Osteocyte (in vitro differentiated cells): ENCODE measurements around the gene DGCR8. TPM values are rescaled to one million over a fixed set of nuclear protein-coding genes. Genes with fewer than 3 reads are reported as not detected.

Source experiments
- DNase-seq: peaks from one replicate; pipeline ENCODE4 v3.0.0; 2021; ENCODE audit warnings: mixed read lengths; ENCODE audit not compliant: unreplicated experiment; ENCODE audit errors: extremely low spot score
- H3K27ac Mint-ChIP-seq: one replicate; pipeline ENCODE4 v1.8.0; 2021; ENCODE audit warnings: mild to moderate bottlenecking, mixed read lengths; ENCODE audit not compliant: unreplicated experiment
- H3K27me3 Mint-ChIP-seq: one replicate; pipeline ENCODE4 v1.8.0; 2021; ENCODE audit warnings: mixed read lengths; ENCODE audit not compliant: unreplicated experiment
- H3K36me3 Mint-ChIP-seq: one replicate; pipeline ENCODE4 v1.8.0; 2021; ENCODE audit warnings: mixed read lengths; ENCODE audit not compliant: unreplicated experiment
- H3K4me1 Mint-ChIP-seq: one replicate; pipeline ENCODE4 v1.8.0; 2021; ENCODE audit warnings: mixed read lengths; ENCODE audit not compliant: unreplicated experiment
- H3K4me3 Mint-ChIP-seq: one replicate; pipeline ENCODE4 v1.8.0; 2021; ENCODE audit warnings: mild to moderate bottlenecking, moderate library complexity, mixed read lengths; ENCODE audit not compliant: unreplicated experiment
- H3K9me3 Mint-ChIP-seq: one replicate; pipeline ENCODE4 v1.8.0; 2021; ENCODE audit warnings: mixed read lengths; ENCODE audit not compliant: unreplicated experiment
- total RNA-seq: library from RNA; stranded (reverse); gene quantifications from 2 replicates; pipeline ENCODE4 v1.2.1, GENCODE V29; 2021
- TF ChIP-seq, protein P1 (sequence below): fragments of 200-600 bp; sonication (generic); IDR thresholded peaks from 2 replicates; pipeline ENCODE4 v1.5.0; 2021; ENCODE audit warnings: antibody characterized with exemption, mild to moderate bottlenecking, moderate library complexity

Gene DGCR8
- total RNA-seq, 1 donor from 2014 or later = 45.1 TPM

DNA sequence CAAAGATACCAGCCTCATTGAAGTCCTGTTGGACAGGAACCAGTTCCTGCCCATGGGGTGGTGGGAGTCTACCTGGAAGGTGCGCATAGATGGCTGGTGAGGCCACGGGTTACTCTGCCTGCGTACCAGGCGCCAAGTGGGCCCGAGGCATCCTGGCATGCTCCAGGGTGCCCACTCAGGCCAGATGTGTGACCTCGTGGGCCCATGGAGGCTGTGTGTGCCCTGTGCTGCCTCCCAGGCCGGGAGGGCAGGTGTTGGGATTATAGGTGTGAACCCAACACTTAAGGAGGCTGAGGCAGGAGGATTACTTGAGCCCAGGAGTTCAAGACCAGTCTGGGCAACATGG lies 36.1 kb upstream of the DGCR8 start:
- Mint-ChIP-seq H3K4me3 (no peak overlapping the region), H3K36me3 (peaks cover 28% of the 10 kb centered on the region)

DNA sequence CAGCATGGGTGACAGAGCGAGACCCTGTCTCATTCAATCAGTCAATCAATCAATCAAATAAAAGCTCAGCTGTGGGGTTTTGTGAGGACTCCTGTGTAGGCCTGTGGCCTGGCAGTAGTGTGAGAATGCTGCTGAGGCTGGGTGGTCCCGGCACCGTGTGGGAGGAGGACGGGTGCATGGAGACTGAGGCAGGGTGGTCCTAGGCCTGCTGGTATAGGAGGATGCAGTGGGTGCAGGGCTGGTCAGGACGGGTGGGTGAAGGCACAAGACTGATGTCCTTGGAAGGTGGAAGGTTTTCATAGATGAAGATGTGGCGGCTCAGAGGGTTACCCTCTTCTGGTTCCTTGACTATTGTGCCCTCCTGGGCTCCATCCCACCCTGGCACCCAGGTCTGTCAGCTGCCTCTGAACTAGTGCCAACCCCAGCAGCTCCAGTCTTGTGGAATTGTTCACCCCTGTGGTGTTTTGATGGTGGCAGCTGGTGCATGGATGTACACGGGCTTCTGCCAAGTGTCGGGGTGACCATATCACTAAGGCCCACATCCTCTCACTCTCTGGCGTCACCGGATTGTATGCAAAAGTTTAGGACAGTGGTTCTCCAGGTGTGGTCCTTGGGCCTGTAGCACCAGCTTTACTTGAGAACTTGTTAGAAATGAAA lies 35.4 kb upstream of the DGCR8 start:
- H3K4me3 Mint-ChIP-seq = no peak overlapping the region
- no peak overlapping the region for H3K27ac Mint-ChIP-seq
- no peaks in the 10 kb centered on the region for H3K27me3 Mint-ChIP-seq
- no peak for DNase-seq
- H3K9me3 Mint-ChIP-seq = no peaks in the 10 kb centered on the region
- no peaks in the 10 kb centered on the region for H3K4me1 Mint-ChIP-seq
- peaks cover 30% of the 10 kb centered on the region for H3K36me3 Mint-ChIP-seq
- TF ChIP-seq, protein P1, sequence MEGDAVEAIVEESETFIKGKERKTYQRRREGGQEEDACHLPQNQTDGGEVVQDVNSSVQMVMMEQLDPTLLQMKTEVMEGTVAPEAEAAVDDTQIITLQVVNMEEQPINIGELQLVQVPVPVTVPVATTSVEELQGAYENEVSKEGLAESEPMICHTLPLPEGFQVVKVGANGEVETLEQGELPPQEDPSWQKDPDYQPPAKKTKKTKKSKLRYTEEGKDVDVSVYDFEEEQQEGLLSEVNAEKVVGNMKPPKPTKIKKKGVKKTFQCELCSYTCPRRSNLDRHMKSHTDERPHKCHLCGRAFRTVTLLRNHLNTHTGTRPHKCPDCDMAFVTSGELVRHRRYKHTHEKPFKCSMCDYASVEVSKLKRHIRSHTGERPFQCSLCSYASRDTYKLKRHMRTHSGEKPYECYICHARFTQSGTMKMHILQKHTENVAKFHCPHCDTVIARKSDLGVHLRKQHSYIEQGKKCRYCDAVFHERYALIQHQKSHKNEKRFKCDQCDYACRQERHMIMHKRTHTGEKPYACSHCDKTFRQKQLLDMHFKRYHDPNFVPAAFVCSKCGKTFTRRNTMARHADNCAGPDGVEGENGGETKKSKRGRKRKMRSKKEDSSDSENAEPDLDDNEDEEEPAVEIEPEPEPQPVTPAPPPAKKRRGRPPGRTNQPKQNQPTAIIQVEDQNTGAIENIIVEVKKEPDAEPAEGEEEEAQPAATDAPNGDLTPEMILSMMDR = no peak

More for the DNA sequence above, 36.1 kb upstream of the DGCR8 start:
- Mint-ChIP-seq H3K27me3 (no peaks in the 10 kb centered on the region), H3K9me3 (no peaks in the 10 kb centered on the region), H3K4me1 (no peaks in the 10 kb centered on the region), H3K27ac (no peak overlapping the region)
- TF ChIP-seq, protein P1 = no peak
- DNase-seq = no peak

DNA sequence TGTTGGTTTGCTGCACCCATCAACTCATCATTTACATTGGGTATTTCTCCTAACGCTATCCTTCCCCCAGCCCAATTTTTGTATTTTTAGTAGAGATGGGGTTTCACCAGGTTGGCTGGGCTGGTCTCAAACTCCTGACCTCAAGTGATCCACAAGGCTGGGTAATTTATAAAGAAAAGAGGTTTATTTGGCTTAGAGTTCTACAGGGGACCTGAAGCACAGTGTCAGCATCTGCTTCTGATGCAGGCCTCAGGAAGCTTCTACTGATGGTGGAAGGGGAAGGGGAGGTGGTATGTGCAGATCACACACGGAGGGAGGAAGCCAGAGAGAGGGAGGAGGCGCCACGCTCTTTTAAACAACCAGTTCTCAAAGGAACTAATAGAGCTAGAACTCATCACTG lies 33.3 kb upstream of the DGCR8 start:
- Mint-ChIP-seq H3K27me3 (no peaks in the 10 kb centered on the region), H3K9me3 (no peaks in the 10 kb centered on the region), H3K4me3 (no peak overlapping the region), H3K27ac (no peak overlapping the region), H3K36me3 (peaks cover 28% of the 10 kb centered on the region), H3K4me1 (no peaks in the 10 kb centered on the region)
- TF ChIP-seq, protein P1 = no peak
- DNase-seq = no peak

DNA sequence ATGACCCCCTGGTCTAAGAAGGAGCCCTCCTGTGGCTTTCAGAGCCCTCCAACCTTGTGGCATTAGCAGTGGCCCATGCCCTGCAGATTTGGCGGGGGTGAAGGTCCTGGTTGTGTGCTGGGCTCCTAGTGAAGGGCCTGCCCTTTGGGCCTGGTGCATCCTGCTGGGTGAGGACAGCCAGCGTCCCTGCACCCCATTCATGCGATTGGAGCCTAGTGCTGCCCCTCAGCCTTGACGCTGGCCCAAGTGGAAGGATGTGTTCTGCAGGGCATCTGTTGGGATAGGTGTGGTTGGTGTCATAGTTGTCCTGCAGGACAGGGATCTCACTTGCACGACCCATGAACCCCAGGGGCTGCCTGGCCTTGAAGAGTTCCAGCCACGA lies 28.1 kb upstream of the DGCR8 start:
- H3K9me3 Mint-ChIP-seq = no peaks in the 10 kb centered on the region
- TF ChIP-seq, protein P1 = no peak
- DNase-seq = no peak
- H3K36me3 Mint-ChIP-seq = peaks cover 22% of the 10 kb centered on the region
- no peaks in the 10 kb centered on the region for H3K27me3 Mint-ChIP-seq
- no peaks in the 10 kb centered on the region for H3K4me1 Mint-ChIP-seq
- H3K27ac Mint-ChIP-seq = no peak overlapping the region
- no peak overlapping the region for H3K4me3 Mint-ChIP-seq

DNA sequence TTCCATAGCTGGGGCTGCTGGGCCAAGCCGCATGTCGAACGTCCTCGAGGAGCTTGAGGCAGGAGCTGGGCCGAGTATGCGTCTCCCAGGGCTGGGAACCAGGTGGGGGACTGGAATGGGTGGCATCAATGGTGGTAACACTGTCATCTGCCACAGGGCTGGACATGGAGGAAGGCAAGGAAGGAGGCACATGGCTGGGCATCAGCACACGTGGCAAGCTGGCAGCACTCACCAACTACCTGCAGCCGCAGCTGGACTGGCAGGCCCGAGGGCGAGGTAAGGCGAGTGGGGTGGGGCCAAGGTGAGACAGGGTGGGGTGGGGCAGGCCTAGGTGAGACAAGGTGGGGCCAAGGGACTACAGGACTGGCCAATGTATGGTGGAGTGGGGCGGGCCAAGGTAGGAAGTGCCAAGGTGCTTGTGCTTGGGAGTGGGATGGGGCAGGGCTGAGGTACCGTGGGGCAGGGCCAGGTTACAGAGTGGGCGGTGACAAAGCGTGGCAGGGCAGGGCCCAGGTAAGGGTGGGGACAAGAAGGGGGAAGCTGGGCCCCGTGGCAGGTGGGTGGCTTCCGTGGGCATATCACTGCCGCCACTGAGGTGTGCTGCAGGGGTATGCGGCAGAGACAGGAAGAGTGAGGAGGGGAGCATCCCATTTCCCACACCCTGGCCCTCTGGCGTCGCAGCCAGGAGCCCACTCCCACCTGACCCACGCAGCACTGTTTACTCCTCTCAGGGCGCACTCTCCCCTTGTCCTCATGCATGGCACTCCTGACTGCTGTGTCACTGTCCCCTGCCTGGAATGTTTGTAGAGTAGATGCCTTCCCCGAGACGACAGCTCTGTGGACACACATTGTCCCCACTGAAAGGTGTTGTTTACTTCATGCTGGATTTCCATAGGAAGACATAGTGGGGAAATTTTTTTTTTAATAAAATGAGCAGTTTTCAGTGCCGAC lies 27.5 kb upstream of the DGCR8 start:
- Mint-ChIP-seq H3K9me3 (no peaks in the 10 kb centered on the region), H3K4me1 (no peaks in the 10 kb centered on the region), H3K27me3 (no peaks in the 10 kb centered on the region), H3K36me3 (peaks cover 22% of the 10 kb centered on the region), H3K27ac (no peak overlapping the region), H3K4me3 (no peak overlapping the region)
- TF ChIP-seq, protein P1 = no peak
- DNase-seq = no peak
